GM18505 (cell line): Measurements from ENCODE around the gene C4orf50.
"Not testable (repeated sequence)": the region's sequence is repeated elsewhere in the genome, so short reads cannot be mapped to it uniquely, and the experiment has no call there.

ENCODE experiments used
- ATAC-seq: cut with Tn5 transposase; IDR thresholded peaks from one replicate; pipeline ENCODE4 v1.9.1; 2021; ENCODE audit not compliant: unreplicated experiment
- POLR2A ChIP-seq: IDR thresholded peaks from 4 replicates; pipeline ENCODE4 v1.6.1; 2011; ENCODE audit warnings: borderline replicate concordance; ENCODE audit not compliant: insufficient read depth, insufficient read length; ENCODE audit errors: extremely low read depth

The C4orf50 gene

GRCh38 chr4:5952975-5953951 lies 65.0 kb downstream of the C4orf50 start:
- ATAC-seq, result no peak
- TF ChIP-seq POLR2A, result no peak

GRCh38 chr4:5952286-5952974 lies 65.8 kb downstream of the C4orf50 start:
- no peak for TF ChIP-seq POLR2A
- ATAC-seq, result no peak

DNA sequence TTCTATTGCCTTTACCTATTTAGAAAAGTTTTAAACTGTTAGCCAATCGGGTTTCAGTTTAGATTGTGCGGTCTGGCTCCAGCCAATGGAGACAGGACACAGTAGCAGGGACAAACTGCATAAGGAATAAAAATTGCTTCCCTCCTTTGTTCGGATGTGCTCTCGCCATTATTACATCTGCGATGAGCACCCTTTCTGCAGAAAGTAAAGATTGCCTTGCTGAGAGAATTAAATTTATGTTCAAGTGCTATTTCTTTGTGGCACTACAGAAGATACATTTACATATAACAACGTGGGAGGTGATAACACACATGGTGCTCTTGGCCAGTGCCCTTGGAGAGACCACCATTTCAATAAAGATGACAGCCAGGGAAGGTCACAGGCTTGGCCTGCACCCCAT lies 71.6 kb downstream of the C4orf50 start:
- not testable (repeated sequence) for ATAC-seq

DNA sequence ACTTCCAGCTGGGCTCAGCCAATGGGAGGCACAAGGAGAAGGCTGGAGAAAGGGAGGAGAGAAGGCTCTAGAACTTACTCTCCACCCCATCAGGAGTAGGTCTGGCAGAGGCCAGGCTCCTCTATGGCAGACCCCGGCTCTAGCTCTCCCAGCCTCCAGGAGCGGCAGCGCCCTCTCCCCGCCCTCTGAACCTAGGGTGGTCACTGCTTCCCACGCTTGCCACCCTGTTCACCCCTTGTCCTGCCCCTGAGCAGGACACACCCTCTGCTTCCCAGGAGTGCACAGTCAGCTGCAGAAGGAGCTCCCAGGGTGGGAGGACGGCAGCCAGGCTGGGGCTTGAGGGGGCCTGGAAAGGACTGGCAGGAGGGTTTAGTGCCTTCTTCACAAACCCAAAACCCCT lies 72.3 kb downstream of the C4orf50 start:
- no peak for ATAC-seq
- TF ChIP-seq POLR2A, result no peak

GRCh38 chr4:5945171-5945570 lies 73.1 kb downstream of the C4orf50 start:
- no peak for ATAC-seq
- no peak for TF ChIP-seq POLR2A

- TF ChIP-seq POLR2A, result no peak
- no peak for ATAC-seq
These were observed 74.7 kb downstream of the C4orf50 start for GRCh38 chr4:5943561-5943960.

DNA sequence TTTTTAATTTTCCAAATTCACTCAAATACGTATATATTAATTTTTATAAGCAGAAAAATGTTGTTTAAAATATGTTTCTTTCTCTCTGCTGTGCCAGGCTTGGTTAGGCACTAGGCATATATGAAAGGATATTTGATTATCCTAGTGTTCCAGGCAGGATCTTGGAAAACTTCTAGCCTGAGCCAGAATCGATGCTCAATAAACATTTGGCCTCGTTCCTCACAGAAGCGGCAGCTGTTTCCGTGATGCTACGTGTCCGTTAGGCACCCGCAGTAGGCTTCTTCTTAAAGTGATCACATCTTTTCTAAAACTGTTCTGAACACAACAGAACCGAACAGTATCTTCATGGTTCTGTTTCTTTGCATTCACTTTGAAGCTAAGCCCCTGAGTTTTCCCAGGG lies 75.3 kb downstream of the C4orf50 start:
- ATAC-seq, result no peak
- no peak for TF ChIP-seq POLR2A

DNA sequence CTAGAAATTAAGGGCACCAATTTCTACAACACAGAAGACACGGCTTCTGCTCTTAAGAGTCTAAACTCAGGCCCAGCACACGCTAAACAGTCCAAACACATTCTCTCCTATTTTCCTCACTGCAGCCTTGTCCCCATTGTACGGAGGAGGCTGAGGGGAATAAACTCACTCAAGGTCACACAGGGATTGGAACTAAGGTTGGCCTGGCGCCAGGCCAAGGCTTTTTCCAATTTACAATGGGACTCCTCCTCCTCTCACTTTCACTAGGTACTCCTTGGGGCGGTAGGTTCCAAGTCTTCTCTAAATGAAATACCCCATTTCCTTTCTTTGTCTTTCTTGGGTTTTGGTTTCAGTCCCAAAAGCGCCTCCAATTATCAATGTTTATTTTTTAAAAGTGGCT lies 76.6 kb downstream of the C4orf50 start:
- no peak for ATAC-seq
- TF ChIP-seq POLR2A, result no peak

DNA sequence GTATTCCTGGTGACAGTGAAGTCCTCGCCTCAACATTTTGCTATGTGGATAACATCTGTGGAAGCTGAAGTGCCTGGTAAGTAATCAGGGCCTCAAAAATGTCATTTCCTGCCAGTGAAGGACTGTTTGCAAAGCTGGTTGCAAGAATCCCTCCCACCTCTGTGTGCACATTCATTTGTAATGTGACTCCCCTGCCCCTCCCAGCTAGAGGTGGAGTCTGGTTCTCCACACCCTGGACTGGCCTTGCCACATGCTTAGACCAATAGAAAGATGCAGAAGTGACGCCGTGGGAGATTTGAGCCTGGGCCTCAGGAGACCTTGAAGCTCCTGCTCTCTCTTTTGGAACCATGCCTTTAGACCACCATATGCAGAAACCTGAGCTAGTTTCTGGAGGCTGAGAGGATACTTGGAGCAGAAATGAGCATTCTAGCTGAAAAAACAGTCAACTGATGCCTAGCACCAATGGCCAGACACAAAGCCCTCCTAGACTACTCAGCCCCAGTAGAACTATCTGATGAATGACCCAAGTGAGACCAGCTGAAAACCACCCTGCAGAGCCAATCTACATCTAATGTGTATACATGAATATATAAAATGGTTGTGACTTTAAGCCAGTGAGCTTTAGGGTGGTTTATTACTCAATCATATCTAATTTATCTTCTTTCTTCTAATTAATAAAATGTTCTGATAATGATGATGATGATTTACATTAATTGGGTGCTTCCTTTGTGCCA lies 77.6 kb downstream of the C4orf50 start:
- ATAC-seq, result no peak
- TF ChIP-seq POLR2A, result no peak

DNA sequence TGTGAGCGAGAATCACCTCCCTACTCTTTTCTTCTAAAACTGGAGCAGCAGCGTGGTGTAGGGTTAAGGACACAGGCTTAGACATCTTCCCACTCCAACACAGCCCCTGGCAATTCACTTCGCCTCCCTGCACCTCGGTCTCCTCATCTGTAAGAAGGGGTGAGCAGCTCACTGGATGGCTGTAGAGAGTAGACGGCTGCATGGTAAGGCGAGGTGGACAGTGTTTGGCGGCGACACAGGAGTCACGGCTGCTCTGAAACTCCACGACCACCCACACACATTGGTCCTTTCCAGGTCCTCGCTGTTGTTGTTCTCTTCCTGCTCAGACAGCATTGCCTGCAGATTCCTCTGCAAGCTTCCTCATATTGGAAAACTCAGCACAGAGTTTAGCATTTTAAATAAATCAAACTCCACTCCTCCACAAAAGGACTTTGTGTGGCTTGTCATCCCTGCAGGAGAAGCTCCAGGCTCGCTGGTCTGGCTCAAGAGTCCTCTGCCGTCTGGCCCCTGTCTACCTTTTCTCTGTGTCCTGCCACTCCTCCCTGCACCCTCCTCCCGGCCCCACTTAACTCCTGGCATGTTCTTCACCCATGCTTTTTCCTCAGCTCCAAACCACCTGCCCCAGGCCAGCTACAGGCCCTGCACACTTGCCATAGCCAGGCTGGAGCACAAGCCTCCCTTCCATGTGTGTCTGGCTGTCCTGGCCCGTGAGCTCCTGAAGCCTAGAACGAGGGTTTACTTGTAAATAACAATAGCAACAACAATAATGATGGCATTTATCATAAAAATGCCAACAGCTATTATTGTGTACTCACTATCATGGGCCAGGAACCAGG lies 84.0 kb downstream of the C4orf50 start:
- no peak for TF ChIP-seq POLR2A
- ATAC-seq, result no peak

GRCh38 chr4:5933116-5933515 lies 85.1 kb downstream of the C4orf50 start:
- ATAC-seq, result no peak
- TF ChIP-seq POLR2A, result no peak

- ATAC-seq, result no peak
- no peak for TF ChIP-seq POLR2A
These were observed 86.1 kb downstream of the C4orf50 start for GRCh38 chr4:5932035-5932568.
